KMS-11 (cell line): ENCODE measurements around the gene ULK2.

Experiments
- H2AFZ ChIP-seq: fragments of 200-600 bp; sonication (generic); 2 replicates; pipeline ENCODE4 v1.6.1; 2016; ENCODE audit warnings: antibody characterized with exemption, mixed run types, low read depth
- H3K27ac ChIP-seq: fragments of 200-600 bp; sonication (generic); 2 replicates; pipeline ENCODE4 v1.6.1; 2016; ENCODE audit warnings: mild to moderate bottlenecking, mixed run types
- H3K27me3 ChIP-seq: fragments of 200-600 bp; sonication (generic); 2 replicates; pipeline ENCODE4 v1.6.1; 2017; ENCODE audit warnings: mild to moderate bottlenecking, low read depth, mixed run types, moderate library complexity; ENCODE audit not compliant: insufficient read depth
- H3K36me3 ChIP-seq: fragments of 200-600 bp; sonication (generic); 2 replicates; pipeline ENCODE4 v1.6.1; 2017; ENCODE audit warnings: mild to moderate bottlenecking, mixed run types; ENCODE audit not compliant: insufficient read depth
- H3K4me1 ChIP-seq: fragments of 200-600 bp; sonication (generic); 2 replicates; pipeline ENCODE4 v1.6.1; 2016; ENCODE audit warnings: mild to moderate bottlenecking, low read depth, mixed run types; ENCODE audit not compliant: poor library complexity, severe bottlenecking
- H3K4me2 ChIP-seq: fragments of 200-600 bp; sonication (generic); 2 replicates; pipeline ENCODE4 v1.7.0; 2016; ENCODE audit warnings: mild to moderate bottlenecking, mixed run types
- H3K4me3 ChIP-seq: fragments of 200-600 bp; sonication (generic); IDR thresholded peaks from 2 replicates; pipeline ENCODE4 v1.6.1; 2017; ENCODE audit warnings: low read depth, low read length, mixed read lengths; ENCODE audit not compliant: insufficient read depth
- H3K79me2 ChIP-seq: fragments of 200-600 bp; sonication (generic); 2 replicates; pipeline ENCODE4 v1.6.1; 2016; ENCODE audit warnings: low read depth, mixed run types; ENCODE audit not compliant: insufficient read depth
- H3K9ac ChIP-seq: fragments of 200-600 bp; sonication (generic); 2 replicates; pipeline ENCODE4 v1.6.1; 2016; ENCODE audit warnings: mild to moderate bottlenecking, mixed run types
- H4K20me1 ChIP-seq: fragments of 200-600 bp; sonication (generic); 2 replicates; pipeline ENCODE4 v1.6.1; 2016; ENCODE audit warnings: mild to moderate bottlenecking, mixed run types; ENCODE audit not compliant: insufficient read depth
- CTCF ChIP-seq: fragments of 200-600 bp; sonication (generic); conservative IDR thresholded peaks from 2 replicates; pipeline ENCODE4 v1.6.1; 2017; ENCODE audit warnings: low read depth, mild to moderate bottlenecking, antibody characterized with exemption, low read length, moderate library complexity, mixed read lengths

Gene ULK2

DNA sequence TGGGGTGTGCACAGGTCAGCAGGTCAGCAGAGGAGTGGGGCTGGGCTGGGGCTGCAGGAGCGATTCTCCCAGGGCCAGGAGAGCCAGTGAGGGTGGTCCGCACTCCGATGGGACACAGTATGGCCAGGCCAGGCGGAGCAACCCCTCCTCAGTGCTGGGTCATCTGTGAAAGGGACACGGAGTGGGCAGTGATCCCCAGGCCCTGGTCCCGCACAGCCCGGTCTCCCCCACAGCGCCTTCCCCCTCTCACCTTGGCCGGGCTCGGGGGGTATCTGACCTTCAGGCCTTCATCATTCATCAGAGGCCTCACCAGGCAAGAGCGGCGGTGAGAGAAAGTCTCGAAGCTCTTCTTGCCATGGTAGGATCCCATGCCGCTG, 129.7 kb downstream of the ULK2 start:
- Histone ChIP-seq H3K36me3 (no peaks in the 10 kb centered on the region), H3K27me3 (no peaks in the 10 kb centered on the region), H3K9ac (no peak overlapping the region), H3K4me3 (no peak overlapping the region), H4K20me1 (no peaks in the 10 kb centered on the region), H2AFZ (no peak overlapping the region), H3K4me2 (no peak overlapping the region), H3K27ac (no peak overlapping the region), H3K79me2 (no peaks in the 10 kb centered on the region), H3K4me1 (no peaks in the 10 kb centered on the region)
- no peak for TF ChIP-seq CTCF

GRCh38 chr17:19737305-19738072, 130.2 kb downstream of the ULK2 start:
- no peak overlapping the region for H3K9ac ChIP-seq
- no peaks in the 10 kb centered on the region for H3K79me2 ChIP-seq
- no peaks in the 10 kb centered on the region for H3K36me3 ChIP-seq
- TF ChIP-seq CTCF: no peak
- H3K4me1 ChIP-seq: no peaks in the 10 kb centered on the region
- H3K27ac ChIP-seq: no peak overlapping the region
- no peak overlapping the region for H2AFZ ChIP-seq
- no peak overlapping the region for H3K4me3 ChIP-seq
- H3K4me2 ChIP-seq: no peak overlapping the region
- H3K27me3 ChIP-seq: no peaks in the 10 kb centered on the region
- no peaks in the 10 kb centered on the region for H4K20me1 ChIP-seq

DNA sequence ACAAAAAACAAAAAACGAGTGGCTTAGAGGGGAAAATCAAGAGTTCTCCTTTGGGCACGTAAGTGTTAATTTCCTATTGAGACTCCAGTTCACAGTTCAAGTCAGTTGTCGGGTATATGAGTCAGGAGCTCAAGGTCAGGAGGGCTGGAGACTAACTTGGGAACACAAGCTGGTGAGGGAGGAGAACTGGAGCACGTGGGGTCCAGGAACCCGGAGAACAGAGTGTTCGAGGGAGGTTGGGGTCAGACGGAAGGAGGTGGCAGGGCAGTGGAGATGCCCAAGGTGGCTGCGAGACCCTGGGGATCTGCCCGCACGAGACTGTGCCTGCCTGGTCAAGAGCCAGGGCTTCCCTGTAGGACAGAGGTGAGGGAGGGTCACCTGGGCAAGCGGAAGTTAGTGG, 131.7 kb downstream of the ULK2 start:
- Histone ChIP-seq H3K9ac (no peak overlapping the region), H4K20me1 (no peaks in the 10 kb centered on the region), H3K27ac (no peak overlapping the region), H3K4me1 (no peaks in the 10 kb centered on the region), H3K4me3 (no peak overlapping the region), H3K36me3 (no peaks in the 10 kb centered on the region), H3K4me2 (no peak overlapping the region), H2AFZ (no peak overlapping the region), H3K27me3 (no peaks in the 10 kb centered on the region), H3K79me2 (no peaks in the 10 kb centered on the region)
- TF ChIP-seq CTCF: no peak

- Histone ChIP-seq H3K79me2 (no peaks in the 10 kb centered on the region), H3K4me1 (no peaks in the 10 kb centered on the region), H4K20me1 (no peaks in the 10 kb centered on the region), H3K4me2 (no peak overlapping the region), H3K27me3 (no peaks in the 10 kb centered on the region), H2AFZ (no peak overlapping the region), H3K36me3 (no peaks in the 10 kb centered on the region), H3K27ac (no peak overlapping the region), H3K9ac (no peak overlapping the region), H3K4me3 (no peak overlapping the region)
- no peak for TF ChIP-seq CTCF
Observed at GRCh38 chr17:19733953-19734526, 133.7 kb downstream of the ULK2 start.
